Measurements from ENCODE around the gene UBL3. TPM values are rescaled to one million over a fixed set of nuclear protein-coding genes. Genes with fewer than 3 reads are reported as not detected.

UBL3 gene
- total RNA-seq, 4 donors from 2014 or later: 52.9 to 78.2 (median 58.9) TPM

- intact Hi-C loops (cut with DNase I; ENCODE audit: low total_unique reads): no loop called here
- DNase-seq (ENCODE audit: low spot score in 2 of 2): no peak
- TF ChIP-seq, protein P1, sequence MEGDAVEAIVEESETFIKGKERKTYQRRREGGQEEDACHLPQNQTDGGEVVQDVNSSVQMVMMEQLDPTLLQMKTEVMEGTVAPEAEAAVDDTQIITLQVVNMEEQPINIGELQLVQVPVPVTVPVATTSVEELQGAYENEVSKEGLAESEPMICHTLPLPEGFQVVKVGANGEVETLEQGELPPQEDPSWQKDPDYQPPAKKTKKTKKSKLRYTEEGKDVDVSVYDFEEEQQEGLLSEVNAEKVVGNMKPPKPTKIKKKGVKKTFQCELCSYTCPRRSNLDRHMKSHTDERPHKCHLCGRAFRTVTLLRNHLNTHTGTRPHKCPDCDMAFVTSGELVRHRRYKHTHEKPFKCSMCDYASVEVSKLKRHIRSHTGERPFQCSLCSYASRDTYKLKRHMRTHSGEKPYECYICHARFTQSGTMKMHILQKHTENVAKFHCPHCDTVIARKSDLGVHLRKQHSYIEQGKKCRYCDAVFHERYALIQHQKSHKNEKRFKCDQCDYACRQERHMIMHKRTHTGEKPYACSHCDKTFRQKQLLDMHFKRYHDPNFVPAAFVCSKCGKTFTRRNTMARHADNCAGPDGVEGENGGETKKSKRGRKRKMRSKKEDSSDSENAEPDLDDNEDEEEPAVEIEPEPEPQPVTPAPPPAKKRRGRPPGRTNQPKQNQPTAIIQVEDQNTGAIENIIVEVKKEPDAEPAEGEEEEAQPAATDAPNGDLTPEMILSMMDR (IDR thresholded peaks at IDR 0.05): no peak
- TF ChIP-seq POLR2A (IDR thresholded peaks at IDR 0.05): no peak
- WGBS, 2 donors: 53 to 66% methylated on average over 3 of the region's 3 CpGs
- H3K4me3 ChIP-seq (ENCODE audit: low read depth, poor library complexity, severe bottlenecking): no peak overlapping the region
These were observed 9.8 kb downstream of the UBL3 start for GRCh38 chr13:29840585-29840984.

- TF ChIP-seq POLR2A (IDR thresholded peaks at IDR 0.05): no peak
- TF ChIP-seq, protein P1 (IDR thresholded peaks at IDR 0.05): no peak
- no peak overlapping the region for H3K4me3 ChIP-seq (ENCODE audit: low read depth, poor library complexity, severe bottlenecking)
- no peak for DNase-seq (ENCODE audit: low spot score in 2 of 2)
- intact Hi-C loops (cut with DNase I; ENCODE audit: low total_unique reads): no loop called here
- 96 to 98% methylated on average over 9 of the region's 9 CpGs for WGBS, 2 donors
These were observed 14.9 kb downstream of the UBL3 start for GRCh38 chr13:29835280-29836061.

DNA sequence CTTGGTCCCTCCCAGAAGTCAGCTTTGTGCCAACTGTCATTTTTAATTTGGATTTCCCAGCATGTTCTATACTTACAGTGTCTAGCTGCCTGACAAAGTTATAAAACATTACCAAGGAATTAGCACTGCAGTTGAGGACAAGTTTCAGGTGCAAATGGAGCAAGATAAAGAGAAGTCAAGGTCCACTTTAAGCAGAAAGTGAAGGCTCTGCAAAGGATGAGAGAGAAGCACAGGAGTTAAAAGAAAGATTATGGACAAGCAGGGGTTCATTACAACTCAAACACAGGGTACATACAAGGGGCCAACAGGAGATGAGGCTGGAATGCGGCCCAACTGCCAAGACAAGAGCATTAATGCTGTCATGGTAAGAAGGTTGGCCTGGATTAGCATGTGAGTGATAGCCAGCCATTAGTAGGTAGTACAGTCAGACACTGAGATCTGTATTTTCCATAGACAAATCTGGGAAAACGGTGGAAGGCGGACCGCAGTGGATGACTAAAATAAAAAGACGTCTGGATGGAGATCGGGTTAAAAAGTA, 17.6 kb downstream of the UBL3 start:
- intact Hi-C loops (cut with DNase I; ENCODE audit: low total_unique reads): no loop called here
- no peak overlapping the region for H3K4me3 ChIP-seq (ENCODE audit: low read depth, poor library complexity, severe bottlenecking)
- 93 to 95% methylated on average over 6 of the region's 6 CpGs for WGBS, 2 donors
- TF ChIP-seq, protein P1 (IDR thresholded peaks at IDR 0.05): no peak
- no peak for TF ChIP-seq POLR2A (IDR thresholded peaks at IDR 0.05)
- no peak for DNase-seq (ENCODE audit: low spot score in 2 of 2)

- H3K4me3 ChIP-seq (ENCODE audit: low read depth, poor library complexity, severe bottlenecking): no peak overlapping the region
- TF ChIP-seq, protein P1 (IDR thresholded peaks at IDR 0.05): no peak
- TF ChIP-seq POLR2A (IDR thresholded peaks at IDR 0.05): no peak
- no peak for DNase-seq (ENCODE audit: low spot score in 2 of 2)
- intact Hi-C loops (cut with DNase I; ENCODE audit: low total_unique reads): no loop called here
These were observed 20.4 kb downstream of the UBL3 start for GRCh38 chr13:29830000-29830399.

- no peak overlapping the region for H3K4me3 ChIP-seq (ENCODE audit: low read depth, poor library complexity, severe bottlenecking)
- DNase-seq (ENCODE audit: low spot score in 2 of 2): no peak
- TF ChIP-seq, protein P1 (IDR thresholded peaks at IDR 0.05): no peak
- no peak for TF ChIP-seq POLR2A (IDR thresholded peaks at IDR 0.05)
- 84 to 97% methylated on average over 2 of the region's 2 CpGs for WGBS, 2 donors
- intact Hi-C loops (cut with DNase I; ENCODE audit: low total_unique reads): no loop called here
These were observed 31.3 kb downstream of the UBL3 start for GRCh38 chr13:29819143-29819542.
